Lung (tissue), 12 donors: ENCODE measurements around the gene ARL8B. TPM values are rescaled to one million over a fixed set of nuclear protein-coding genes. Genes with fewer than 3 reads are reported as not detected.

Source experiments
- ATAC-seq: fragments of 200-7000 bp; cut with Tn5 transposase; one replicate; pipeline ENCODE4 v1.9.1; 2020; ENCODE audit warnings: moderate number of reproducible peaks; ENCODE audit not compliant: insufficient read depth, low FRiP score
- DNase-seq, 3 donors: peaks; one replicate each; pipeline ENCODE4 v3.0.0-alpha.2; 2013 to 2017
- H3K27ac ChIP-seq, 2 donors: one replicate each; pipeline ENCODE4 v1.5.1; 2013; ENCODE audit warnings: mild to moderate bottlenecking in 2 of 2, moderate library complexity in 2 of 2, control low read depth in 1 of 2, inconsistent platforms in 1 of 2, low read depth in 1 of 2, low read length in 1 of 2
- H3K27me3 ChIP-seq, 3 donors: one replicate each; pipeline ENCODE4 v1.5.1; 2013; ENCODE audit warnings: low read length in 2 of 3; ENCODE audit not compliant: control insufficient read depth in 3 of 3, insufficient read depth in 3 of 3
- H3K36me3 ChIP-seq, 4 donors: one replicate each; pipeline ENCODE4 v1.5.1; 2013; ENCODE audit warnings: low read length in 4 of 4, mild to moderate bottlenecking in 1 of 4, moderate library complexity in 1 of 4; ENCODE audit not compliant: control insufficient read depth in 4 of 4, insufficient read depth in 4 of 4
- H3K4me1 ChIP-seq, 5 donors: one replicate each; pipeline ENCODE4 v1.5.1; 2013; ENCODE audit warnings: low read length in 5 of 5, mild to moderate bottlenecking in 2 of 5, moderate library complexity in 1 of 5; ENCODE audit not compliant: control insufficient read depth in 5 of 5, insufficient read depth in 5 of 5
- H3K4me3 ChIP-seq: one replicate; pipeline ENCODE4 v1.5.1; 2013; ENCODE audit warnings: mild to moderate bottlenecking, control low read depth, moderate library complexity
- H3K9ac ChIP-seq, 2 donors: one replicate each; pipeline ENCODE4 v1.5.1; 2013; ENCODE audit warnings: low read length in 2 of 2, control low read depth in 1 of 2; ENCODE audit not compliant: insufficient read depth in 1 of 2
- H3K9me3 ChIP-seq, 4 donors: one replicate each; pipeline ENCODE4 v1.5.1; 2013; ENCODE audit warnings: low read length in 3 of 4, mild to moderate bottlenecking in 1 of 4, moderate library complexity in 1 of 4; ENCODE audit not compliant: control insufficient read depth in 4 of 4, insufficient read depth in 3 of 4
- CTCF ChIP-seq: IDR thresholded peaks from 2 replicates; pipeline ENCODE4 v1.5.1; 2012; ENCODE audit warnings: mild to moderate bottlenecking; ENCODE audit errors: control extremely low read depth, extremely low read depth
- WGBS, 2 donors: extraction: QIAGEN DNeasy Blood & Tissue Kit; methylation state at CpG; one replicate each; pipeline ENCODE4 v1.1.7; 2013; 5-methylcytosine and 5-hydroxymethylcytosine counted together
- polyA plus RNA-seq, 2 donors: library from polyadenylated mRNA; stranded (reverse); fragments of 200-250 nt; gene quantifications; one replicate each; pipeline ENCODE4 v1.2.1, GENCODE V29; 2013
- total RNA-seq, 2 donors: library from RNA; depleted of rRNA in 1 of 2; stranded (reverse); fragments of >200 nt in 1 of 2; gene quantifications; one replicate each; pipeline ENCODE4 v1.2.1, GENCODE V29; 2014 to 2021
- donor health status: control.
- donor health status: control.
- donor health status: Bipolar disorder and iron deficiency.
- donor health status: healthy.
- donor health status: DM: yes; HTN: yes; CAD: no.

Gene ARL8B
- total and polyA plus RNA-seq, 4 donors, result 58.9 to 108 (median 74.8) TPM

DNA sequence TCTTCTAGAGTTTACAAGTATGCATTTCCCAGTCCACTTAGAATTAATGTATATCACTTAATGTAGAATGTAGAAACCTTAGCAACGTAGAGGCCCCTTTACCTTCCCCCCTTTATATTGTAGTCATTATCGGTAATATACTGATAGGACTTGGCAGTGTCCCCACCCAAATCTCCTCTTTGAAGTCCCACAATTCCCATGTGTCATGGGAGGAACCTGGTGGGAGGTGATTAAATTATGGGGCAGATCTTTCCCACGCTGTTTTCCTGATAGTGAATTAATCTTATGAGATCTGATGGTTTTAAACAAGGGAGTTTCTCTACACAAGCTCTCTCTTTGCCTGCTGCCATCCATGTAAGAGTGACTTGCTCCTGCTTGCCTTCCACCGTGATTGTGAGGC, 31.0 kb downstream of the ARL8B start:
- H3K9ac ChIP-seq, result no peak overlapping the region
- ATAC-seq, result no peak
- H3K27ac ChIP-seq, result no peak overlapping the region
- H3K36me3 ChIP-seq, result no peaks in the 10 kb centered on the region
- H3K27me3 ChIP-seq, result no peaks in the 10 kb centered on the region
- no peak for TF ChIP-seq CTCF
- H3K4me1 ChIP-seq, result peaks cover 0 to 8% (median 0%) of the 10 kb centered on the region in 5 donors
- no peak overlapping the region for H3K4me3 ChIP-seq
- DNase-seq, result no peak
- WGBS, 2 donors, result 89 to 93% methylated on average over 4 of the region's 4 CpGs
- no peaks in the 10 kb centered on the region for H3K9me3 ChIP-seq

- Histone ChIP-seq H3K36me3 (no peaks in the 10 kb centered on the region), H3K4me3 (no peak overlapping the region), H3K9ac (no peak overlapping the region), H3K4me1 (peaks cover 0 to 8% (median 0%) of the 10 kb centered on the region in 5 donors), H3K27ac (no peak overlapping the region), H3K27me3 (no peaks in the 10 kb centered on the region), H3K9me3 (no peaks in the 10 kb centered on the region)
- TF ChIP-seq CTCF, result no peak
- no peak for ATAC-seq
- no peak for DNase-seq
Measured at GRCh38 chr3:5155241-5155640, 33.1 kb downstream of the ARL8B start.

GRCh38 chr3:5160321-5160720, 38.2 kb downstream of the ARL8B start:
- DNase-seq, result no peak
- Histone ChIP-seq H3K4me3 (no peak overlapping the region), H3K9ac (no peak overlapping the region), H3K4me1 (peaks cover 5 to 23% (median 13%) of the 10 kb centered on the region in 5 donors), H3K27me3 (no peaks in the 10 kb centered on the region), H3K27ac (no peak overlapping the region), H3K36me3 (no peaks in the 10 kb centered on the region), H3K9me3 (no peaks in the 10 kb centered on the region)
- TF ChIP-seq CTCF, result no peak
- ATAC-seq, result no peak
- WGBS, 2 donors, result 65 to 74% methylated on average over 3 of the region's 3 CpGs
